Aorta (tissue), 5 donors: ENCODE data around the gene MANBA. TPM values are rescaled to one million over a fixed set of nuclear protein-coding genes. Genes with fewer than 3 reads are reported as not detected.

Experiments
- ATAC-seq: fragments of 200-7000 bp; cut with Tn5 transposase; one replicate; pipeline ENCODE4 v1.9.1; 2022; ENCODE audit warnings: moderate library complexity; ENCODE audit not compliant: low FRiP score
- DNase-seq, 2 donors: peaks; one replicate each; pipeline ENCODE4 v3.0.0-alpha.2; 2020
- H3K27ac ChIP-seq, 2 donors: one replicate each; pipeline ENCODE4 v1.5.1; 2013; ENCODE audit warnings: low read length in 2 of 2, mild to moderate bottlenecking in 2 of 2, moderate library complexity in 2 of 2, control low read depth in 1 of 2, inconsistent platforms in 1 of 2, low read depth in 1 of 2
- H3K27me3 ChIP-seq, 2 donors: one replicate each; pipeline ENCODE4 v1.6.1; 2013; ENCODE audit warnings: control low read depth in 1 of 2, low read length in 1 of 2, mild to moderate bottlenecking in 1 of 2, moderate library complexity in 1 of 2; ENCODE audit not compliant: insufficient read depth in 2 of 2, control insufficient read depth in 1 of 2
- H3K36me3 ChIP-seq, 2 donors: one replicate each; pipeline ENCODE4 v1.6.1; 2013; ENCODE audit warnings: control low read depth in 1 of 2, low read length in 1 of 2, mild to moderate bottlenecking in 1 of 2; ENCODE audit not compliant: insufficient read depth in 2 of 2, control insufficient read depth in 1 of 2
- H3K4me1 ChIP-seq, 2 donors: one replicate each; pipeline ENCODE4 v1.6.1; 2013; ENCODE audit warnings: low read length in 2 of 2, control low read depth in 1 of 2, mild to moderate bottlenecking in 1 of 2, moderate library complexity in 1 of 2; ENCODE audit not compliant: insufficient read depth in 2 of 2, control insufficient read depth in 1 of 2
- H3K4me3 ChIP-seq, 2 donors: one replicate each; pipeline ENCODE4 v1.5.1; 2013; ENCODE audit warnings: low read length in 2 of 2, control low read depth in 1 of 2, mild to moderate bottlenecking in 1 of 2
- H3K9me3 ChIP-seq: one replicate; pipeline ENCODE4 v1.6.1; 2013; ENCODE audit warnings: mild to moderate bottlenecking, low read length; ENCODE audit not compliant: control insufficient read depth
- WGBS, 2 donors: extraction: QIAGEN DNeasy Blood & Tissue Kit; methylation state at CpG; one replicate each; pipeline ENCODE4 v1.1.7; 2013; 5-methylcytosine and 5-hydroxymethylcytosine counted together
- intact Hi-C, 2 donors: fragments of 100-400 bp; cut with DNase I; formaldehyde crosslinking; loops; one replicate each; pipeline versions ENCODE4 v1.14.2 to v1.15.0; 2022
- polyA plus RNA-seq, 2 donors: library from polyadenylated mRNA; stranded (reverse); fragments of 200-250 nt; gene quantifications; one replicate each; pipeline ENCODE4 v1.2.3, GENCODE V29; 2013
- total RNA-seq, 2 donors: library from RNA; stranded (reverse); fragmentation: NEBNext Ultra II Directional; extraction: Animal tissue kit (Norgen Biotek cat#: 25700); gene quantifications; one replicate each; pipeline ENCODE4 v1.2.1, GENCODE V29; 2021
- donor health status: healthy with polysubstance abuse.
- donor health status: Bipolar disorder and iron deficiency.
- donor health status: DM: no; HTN: no; CAD: no.
- donor health status: DM: no; HTN: no; CAD: no.
- donor health status: DM: yes; HTN: yes; CAD: no.

The MANBA gene
- total and polyA plus RNA-seq, 4 donors, result 16.8 to 41.4 (median 20.4) TPM

DNA sequence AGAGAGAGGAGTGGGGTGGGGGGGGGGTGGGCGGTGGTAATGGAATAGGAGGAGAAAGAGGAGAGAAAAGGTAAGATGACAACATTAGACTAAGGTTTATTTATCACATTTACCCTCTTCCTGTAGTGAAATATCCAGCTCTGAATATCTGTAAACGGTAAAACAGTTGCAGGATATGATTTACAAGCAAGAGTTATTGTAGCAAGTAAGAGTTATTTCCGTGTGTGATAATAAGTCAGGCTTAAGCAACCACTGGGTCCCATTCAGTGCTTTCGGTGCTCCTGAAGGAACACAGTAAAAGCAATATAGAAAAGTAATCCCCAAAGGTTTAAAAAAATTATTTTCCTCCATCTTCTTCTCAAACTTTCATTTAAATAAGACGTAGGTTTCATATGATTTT is 103.6 kb downstream of the MANBA start:
- intact Hi-C loops, result no loop called here
- H3K36me3 ChIP-seq, result peaks cover 0 to 2% of the 10 kb centered on the region in 2 donors
- no peaks in the 10 kb centered on the region for H3K9me3 ChIP-seq
- H3K27ac ChIP-seq, result no peak overlapping the region
- WGBS, 2 donors, result 79% methylated on average over 5 of the region's 5 CpGs
- no peak overlapping the region for H3K4me3 ChIP-seq
- no peaks in the 10 kb centered on the region for H3K27me3 ChIP-seq
- ATAC-seq, result no peak
- no peak for DNase-seq
- H3K4me1 ChIP-seq, result no peaks in the 10 kb centered on the region

- ATAC-seq, result no peak
- whole genome bisulfite sequencing, 2 donors, result 0 to 7% methylated on average over 1 of the region's 1 CpG
- intact Hi-C loops, result no loop called here
- H3K27me3 ChIP-seq, result no peaks in the 10 kb centered on the region
- H3K36me3 ChIP-seq, result peaks cover 0 to 2% of the 10 kb centered on the region in 2 donors
- no peaks in the 10 kb centered on the region for H3K9me3 ChIP-seq
- no peak overlapping the region for H3K27ac ChIP-seq
- no peaks in the 10 kb centered on the region for H3K4me1 ChIP-seq
- no peak overlapping the region for H3K4me3 ChIP-seq
- no peak for DNase-seq
Observed at GRCh38 chr4:102647117-102647516, 113.7 kb downstream of the MANBA start.

GRCh38 chr4:102642631-102643298 is 118.0 kb downstream of the MANBA start:
- H3K27ac ChIP-seq, result no peak overlapping the region
- 86 to 90% methylated on average over 5 of the region's 5 CpGs for WGBS, 2 donors

DNA sequence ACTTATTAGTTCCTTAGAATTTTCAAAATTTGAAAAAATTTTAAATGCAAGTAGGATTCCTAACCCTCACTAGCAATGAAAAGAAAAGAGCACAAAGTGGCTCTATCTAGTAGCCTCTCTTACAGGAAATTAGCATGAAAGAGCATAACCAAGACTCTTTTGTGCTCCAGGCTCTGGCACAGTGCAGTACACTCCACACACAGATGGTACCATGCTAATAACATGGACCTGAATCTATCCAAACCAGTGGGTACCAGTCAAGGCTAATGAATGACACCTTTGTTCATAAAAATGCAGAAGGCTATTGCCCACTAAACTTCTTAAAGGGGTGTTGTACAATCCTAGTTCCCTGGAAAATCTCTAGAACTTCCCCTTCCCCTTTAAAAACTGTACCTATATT is 119.0 kb downstream of the MANBA start:
- ATAC-seq, result no peak
- no peak overlapping the region for H3K27ac ChIP-seq

More at GRCh38 chr4:102642631-102643298, 118.0 kb downstream of the MANBA start:
- no peak for DNase-seq
- Histone ChIP-seq H3K4me3 (no peak overlapping the region), H3K4me1 (no peaks in the 10 kb centered on the region), H3K9me3 (no peaks in the 10 kb centered on the region), H3K36me3 (peaks cover 4% of the 10 kb centered on the region in 2 donors), H3K27me3 (no peaks in the 10 kb centered on the region)
- intact Hi-C loops, result no loop called here
- peak; percentile 81 for ATAC-seq

DNA sequence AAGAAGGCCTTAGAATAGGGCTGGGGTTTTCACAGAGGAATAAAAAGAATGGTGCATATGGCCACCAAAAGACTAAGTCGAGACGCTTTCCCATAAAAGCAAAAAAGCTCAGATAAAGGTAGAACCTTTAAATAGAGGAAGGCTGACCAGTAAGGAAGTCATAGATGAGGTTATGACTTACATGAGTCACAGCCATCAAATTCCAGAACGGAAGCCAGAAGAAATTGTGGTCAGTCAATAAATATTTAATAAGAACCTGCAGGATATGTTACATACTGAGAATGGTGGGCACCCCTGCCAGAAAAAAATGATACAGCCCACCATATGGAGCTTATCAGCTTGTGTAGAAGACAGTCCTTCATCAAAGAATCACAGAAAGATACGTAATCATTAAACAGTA is 120.1 kb downstream of the MANBA start:
- Histone ChIP-seq H3K27me3 (no peaks in the 10 kb centered on the region), H3K4me1 (no peaks in the 10 kb centered on the region), H3K4me3 (no peak overlapping the region), H3K36me3 (peaks cover 4 to 7% of the 10 kb centered on the region in 2 donors), H3K27ac (no peak overlapping the region), H3K9me3 (no peaks in the 10 kb centered on the region)
- no peak for ATAC-seq
- intact Hi-C loops, result no loop called here
- 92 to 93% methylated on average over 4 of the region's 4 CpGs for WGBS, 2 donors
- no peak for DNase-seq

More for the DNA sequence above, 119.0 kb downstream of the MANBA start:
- no peak overlapping the region for H3K4me3 ChIP-seq
- DNase-seq, result no peak
- peaks cover 4% of the 10 kb centered on the region in 2 donors for H3K36me3 ChIP-seq
- no peaks in the 10 kb centered on the region for H3K9me3 ChIP-seq
- no peaks in the 10 kb centered on the region for H3K4me1 ChIP-seq
- intact Hi-C loops, result no loop called here
- H3K27me3 ChIP-seq, result no peaks in the 10 kb centered on the region

GRCh38 chr4:102639598-102639997 is 121.2 kb downstream of the MANBA start:
- ATAC-seq, result no peak
- 91 to 92% methylated on average over 7 of the region's 7 CpGs for WGBS, 2 donors
- Histone ChIP-seq H3K4me3 (no peak overlapping the region), H3K4me1 (no peaks in the 10 kb centered on the region), H3K27ac (no peak overlapping the region), H3K9me3 (no peaks in the 10 kb centered on the region), H3K27me3 (no peaks in the 10 kb centered on the region), H3K36me3 (peaks cover 4 to 8% of the 10 kb centered on the region in 2 donors)
- intact Hi-C loops, result no loop called here
- DNase-seq, result no peak

DNA sequence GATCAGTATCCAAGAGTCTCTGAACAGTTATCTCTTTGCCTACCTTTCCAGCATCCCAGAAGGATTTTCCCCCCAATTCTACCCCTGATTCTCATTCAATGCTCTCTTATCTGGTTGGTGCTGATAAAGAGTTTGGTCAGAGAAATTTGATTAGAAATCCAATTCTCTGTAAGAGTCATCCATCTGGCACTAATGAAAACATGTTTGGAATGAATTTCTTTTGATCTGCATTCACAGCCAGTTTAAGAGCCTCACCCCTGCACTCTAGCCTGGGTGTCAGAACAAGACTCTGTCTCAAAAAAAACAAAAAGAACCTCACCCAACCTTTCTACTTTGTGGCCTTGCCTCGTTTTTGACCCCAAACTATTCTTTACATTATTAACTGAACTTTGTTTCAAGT is 122.1 kb downstream of the MANBA start:
- ATAC-seq (no peak), DNase-seq (no peak)
- H3K4me1 ChIP-seq, result no peaks in the 10 kb centered on the region
- H3K27me3 ChIP-seq, result no peaks in the 10 kb centered on the region
- H3K9me3 ChIP-seq, result no peaks in the 10 kb centered on the region
- H3K4me3 ChIP-seq, result no peak overlapping the region
- H3K36me3 ChIP-seq, result peaks cover 4 to 9% of the 10 kb centered on the region in 2 donors
- intact Hi-C loops, result no loop called here
- H3K27ac ChIP-seq, result no peak overlapping the region
- 62 to 67% methylated on average over 1 of the region's 1 CpG for WGBS, 2 donors

DNA sequence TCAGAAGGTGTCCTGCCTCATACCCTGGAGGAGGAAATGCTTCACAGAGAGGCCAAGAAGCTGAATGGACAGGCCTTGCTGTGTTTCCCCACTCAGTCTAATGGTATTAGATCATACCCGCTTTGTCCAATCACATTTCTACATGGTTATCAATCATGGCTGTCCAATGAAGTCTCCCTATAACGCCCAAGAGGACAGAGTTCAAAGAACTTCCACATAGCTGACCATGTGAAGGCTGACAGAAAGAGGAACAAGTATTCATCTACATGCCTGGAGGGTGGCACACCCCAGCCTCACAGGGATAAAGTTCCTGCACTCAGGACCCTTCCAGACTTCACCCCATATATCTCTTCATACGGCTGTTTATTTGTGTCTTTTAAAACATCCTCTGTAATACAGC is 123.4 kb downstream of the MANBA start:
- H3K9me3 ChIP-seq, result no peaks in the 10 kb centered on the region
- no peak overlapping the region for H3K27ac ChIP-seq
- no peaks in the 10 kb centered on the region for H3K4me1 ChIP-seq
- peaks cover 4 to 11% of the 10 kb centered on the region in 2 donors for H3K36me3 ChIP-seq
- 85 to 86% methylated on average over 3 of the region's 3 CpGs for WGBS, 2 donors
- H3K27me3 ChIP-seq, result no peaks in the 10 kb centered on the region
- H3K4me3 ChIP-seq, result no peak overlapping the region
- intact Hi-C loops, result no loop called here
- ATAC-seq, result no peak
- DNase-seq, result no peak

- Histone ChIP-seq H3K27me3 (no peaks in the 10 kb centered on the region), H3K4me1 (no peaks in the 10 kb centered on the region), H3K27ac (no peak overlapping the region), H3K4me3 (no peak overlapping the region), H3K36me3 (peaks cover 0 to 12% of the 10 kb centered on the region in 2 donors), H3K9me3 (no peaks in the 10 kb centered on the region)
- intact Hi-C loops, result no loop called here
- 77 to 78% methylated on average over 6 of the region's 6 CpGs for WGBS, 2 donors
- ATAC-seq (no peak), DNase-seq (no peak)
Observed at GRCh38 chr4:102633100-102633499, 127.7 kb downstream of the MANBA start.
